Lower lobe of right lung (tissue), 2 donors: ENCODE measurements around the gene ARHGAP24. TPM values are rescaled to one million over a fixed set of nuclear protein-coding genes. Genes with fewer than 3 reads are reported as not detected.

ENCODE experiments used
- ATAC-seq, 2 donors: fragments of 200-7000 bp; cut with Tn5 transposase; one replicate each; pipeline ENCODE4 v1.9.1; 2020 to 2022; ENCODE audit warnings: mild to moderate bottlenecking in 2 of 2, moderate library complexity in 2 of 2
- DNase-seq: peaks from one replicate; pipeline ENCODE4 v3.0.0-alpha.2; 2020
- H3K27ac ChIP-seq: fragments of 200-600 bp; one replicate; pipeline ENCODE4 v1.8.0; 2022
- H3K27me3 ChIP-seq: fragments of 200-600 bp; one replicate; pipeline ENCODE4 v1.8.0; 2022; ENCODE audit warnings: low read depth
- H3K36me3 ChIP-seq: fragments of 200-600 bp; one replicate; pipeline ENCODE4 v1.8.0; 2022; ENCODE audit warnings: mild to moderate bottlenecking
- H3K4me1 ChIP-seq: fragments of 200-600 bp; one replicate; pipeline ENCODE4 v1.8.0; 2022
- H3K4me3 ChIP-seq: fragments of 200-600 bp; one replicate; pipeline ENCODE4 v1.8.0; 2022; ENCODE audit warnings: mild to moderate bottlenecking
- H3K9me3 ChIP-seq: fragments of 200-600 bp; one replicate; pipeline ENCODE4 v1.8.0; 2022
- CTCF ChIP-seq: fragments of 200-600 bp; IDR thresholded peaks from one replicate; pipeline ENCODE4 v1.8.0; 2022; ENCODE audit warnings: antibody characterized with exemption, mild to moderate bottlenecking
- intact Hi-C: fragments of 100-400 bp; cut with DNase I; formaldehyde crosslinking; loops from one replicate; pipeline ENCODE4 v1.11.0; 2022
- total RNA-seq: library from RNA; stranded (reverse); fragmentation: NEBNext Ultra II Directional; extraction: Animal tissue kit (Norgen Biotek cat#: 25700); gene quantifications from one replicate; pipeline ENCODE4 v1.2.1, GENCODE V29; 2021
- donor health status: DM: no; HTN: yes; CAD: no; lungs with severe emphysema.

ARHGAP24 gene
- total RNA-seq, 1 donor from 2014 or later = 28.7 TPM

- no peak for TF ChIP-seq CTCF
- H3K27ac ChIP-seq = no peak overlapping the region
- no peaks in the 10 kb centered on the region for H3K9me3 ChIP-seq
- H3K27me3 ChIP-seq = no peaks in the 10 kb centered on the region
- no peaks in the 10 kb centered on the region for H3K36me3 ChIP-seq
- no peak overlapping the region for H3K4me3 ChIP-seq
- ATAC-seq (no peak), DNase-seq (no peak)
- intact Hi-C loops = no loop called here
- H3K4me1 ChIP-seq = no peaks in the 10 kb centered on the region
Observed at GRCh38 chr4:85431156-85431555, 43.8 kb upstream of the ARHGAP24 start.

GRCh38 chr4:85431881-85432485 is 43.0 kb upstream of the ARHGAP24 start:
- Histone ChIP-seq H3K4me1 (no peaks in the 10 kb centered on the region), H3K27me3 (no peaks in the 10 kb centered on the region), H3K27ac (no peak overlapping the region), H3K4me3 (no peak overlapping the region), H3K9me3 (no peaks in the 10 kb centered on the region), H3K36me3 (no peaks in the 10 kb centered on the region)
- no peak for DNase-seq
- no peak for TF ChIP-seq CTCF
- ATAC-seq = no peak
- intact Hi-C loops = no loop called here

GRCh38 chr4:85445050-85445639 is 29.8 kb upstream of the ARHGAP24 start:
- DNase-seq = no peak

GRCh38 chr4:85446141-85446861 is 28.6 kb upstream of the ARHGAP24 start:
- no peak for ATAC-seq
- intact Hi-C loops = no loop called here
- Histone ChIP-seq H3K4me1 (no peaks in the 10 kb centered on the region), H3K27ac (no peak overlapping the region), H3K4me3 (no peak overlapping the region), H3K27me3 (no peaks in the 10 kb centered on the region), H3K36me3 (no peaks in the 10 kb centered on the region), H3K9me3 (no peaks in the 10 kb centered on the region)
- DNase-seq = no peak
- TF ChIP-seq CTCF = no peak

More at GRCh38 chr4:85445050-85445639, 29.8 kb upstream of the ARHGAP24 start:
- no peaks in the 10 kb centered on the region for H3K36me3 ChIP-seq
- intact Hi-C loops = no loop called here
- no peaks in the 10 kb centered on the region for H3K27me3 ChIP-seq
- no peaks in the 10 kb centered on the region for H3K4me1 ChIP-seq
- no peak overlapping the region for H3K27ac ChIP-seq
- no peak for TF ChIP-seq CTCF
- peak; percentile 90 to 91 for ATAC-seq
- H3K9me3 ChIP-seq = no peaks in the 10 kb centered on the region
- H3K4me3 ChIP-seq = no peak overlapping the region

- no peak for TF ChIP-seq CTCF
Observed at GRCh38 chr4:85448906-85449890, 25.8 kb upstream of the ARHGAP24 start.

More at GRCh38 chr4:85448906-85449890, 25.8 kb upstream of the ARHGAP24 start:
- Histone ChIP-seq H3K27ac (no peak overlapping the region), H3K4me3 (no peak overlapping the region), H3K27me3 (no peaks in the 10 kb centered on the region), H3K9me3 (no peaks in the 10 kb centered on the region), H3K36me3 (no peaks in the 10 kb centered on the region), H3K4me1 (no peaks in the 10 kb centered on the region)
- intact Hi-C loops = no loop called here
- ATAC-seq = no peak
- no peak for DNase-seq
